B cell (primary cell): ENCODE results near the gene CERT1. TPM values are rescaled to one million over a fixed set of nuclear protein-coding genes. Genes with fewer than 3 reads are reported as not detected.

Experiments
- ATAC-seq: fragments of 200-7000 bp; cut with Tn5 transposase; one replicate; pipeline ENCODE4 v1.10.0; 2021; ENCODE audit warnings: low read depth, mild to moderate bottlenecking, moderate number of reproducible peaks, moderate library complexity
- CTCF ChIA-PET: fragments of 350-600 bp; sonication (Branson Sonifier 250); formaldehyde crosslinking; loops from one replicate; lab custom pipeline; 2021; ENCODE audit warnings: antibody characterized with exemption, inconsistent platforms; lab: Charles Lee
- POLR2A ChIA-PET: fragments of 350-600 bp; sonication (Branson Sonifier 250); formaldehyde crosslinking; loops from one replicate; lab custom pipeline; 2021; ENCODE audit warnings: antibody characterized with exemption; lab: Charles Lee
- DNase-seq: peaks from one replicate; pipeline ENCODE4 v3.0.0; 2013
- H2AFZ ChIP-seq: 2 replicates; pipeline ENCODE4 v1.6.1; 2012; ENCODE audit warnings: mild to moderate bottlenecking, low read depth, low read length; ENCODE audit not compliant: insufficient read depth, poor library complexity, severe bottlenecking
- H3K27ac ChIP-seq, 2 donors: 1 replicate in 1 of 2; 2 replicates in 1 of 2; pipeline ENCODE4 v1.5.1; 2012 to 2013; ENCODE audit warnings: low read length in 2 of 2, mild to moderate bottlenecking in 2 of 2, moderate library complexity in 1 of 2
- H3K27me3 ChIP-seq, 4 experiments: fragments of 200-600 bp in 1 of 4; sonication (generic) in 1 of 4; replicated peaks in 1 of 4; 1 replicate in 2 of 4; 2 replicates in 2 of 4; pipeline versions ENCODE4 v1.6.1 to v1.7.0; 2013 to 2016; ENCODE audit warnings: low read length in 3 of 4, mild to moderate bottlenecking in 2 of 4, mixed read lengths in 1 of 4, moderate library complexity in 1 of 4; ENCODE audit not compliant: insufficient read depth in 4 of 4, control insufficient read depth in 3 of 4; ENCODE audit errors: control extremely low read depth in 1 of 4
- H3K36me3 ChIP-seq, 2 experiments: replicated peaks in 1 of 2; 1 replicate in 1 of 2; 2 replicates in 1 of 2; pipeline versions ENCODE4 v1.6.1 to v1.7.1; 2013; ENCODE audit warnings: low read length in 1 of 2; ENCODE audit not compliant: insufficient read depth in 2 of 2, control insufficient read depth in 1 of 2; ENCODE audit errors: control extremely low read depth in 1 of 2, extremely low read depth in 1 of 2
- H3K4me1 ChIP-seq, 2 donors: fragments of 200-600 bp in 1 of 2; sonication (generic) in 1 of 2; 1 replicate in 1 of 2; 2 replicates in 1 of 2; pipeline versions ENCODE4 v1.5.1 to v1.6.1; 2013 to 2017; ENCODE audit warnings: low read length in 2 of 2; ENCODE audit not compliant: control insufficient read depth in 2 of 2, insufficient read depth in 2 of 2
- H3K4me2 ChIP-seq: replicated peaks from 2 replicates; pipeline ENCODE3; 2012; ENCODE audit warnings: mild to moderate bottlenecking, low read depth, low read length; ENCODE audit not compliant: poor library complexity, severe bottlenecking
- H3K4me3 ChIP-seq, 5 experiments: fragments of 200-600 bp in 1 of 5; sonication (generic) in 1 of 5; 1 replicate in 3 of 5; 2 replicates in 2 of 5; pipeline versions ENCODE4 v1.5.1 to v1.7.0; 2011 to 2016; ENCODE audit warnings: low read length in 4 of 5, mild to moderate bottlenecking in 4 of 5, low read depth in 2 of 5, control low read depth in 1 of 5, moderate library complexity in 1 of 5; ENCODE audit not compliant: insufficient read depth in 1 of 5; ENCODE audit errors: control extremely low read depth in 1 of 5, extremely low read depth in 1 of 5
- H3K79me2 ChIP-seq: fragments of 200-600 bp; sonication (generic); one replicate; pipeline ENCODE4 v1.6.0; 2016; ENCODE audit warnings: low read length; ENCODE audit not compliant: control insufficient read depth, insufficient read depth
- H3K9ac ChIP-seq: fragments of 200-600 bp; sonication (generic); 2 replicates; pipeline ENCODE4 v1.6.1; 2017; ENCODE audit warnings: mild to moderate bottlenecking, low read length, moderate library complexity
- H3K9me3 ChIP-seq, 3 donors: one replicate each; pipeline versions ENCODE4 v1.6.1 to v1.7.1; 2013; ENCODE audit warnings: low read length in 2 of 3; ENCODE audit not compliant: control insufficient read depth in 2 of 3, insufficient read depth in 1 of 3; ENCODE audit errors: control extremely low read depth in 1 of 3
- H4K20me1 ChIP-seq: 2 replicates; pipeline ENCODE4 v1.6.0; 2012; ENCODE audit warnings: mild to moderate bottlenecking, low read length; ENCODE audit not compliant: insufficient read depth, control insufficient read depth, poor library complexity, severe bottlenecking
- H3K27ac Mint-ChIP-seq: one replicate; pipeline ENCODE4 v1.8.0; 2021; ENCODE audit warnings: mixed read lengths
- H3K27me3 Mint-ChIP-seq: one replicate; pipeline ENCODE4 v1.8.0; 2021; ENCODE audit warnings: mixed read lengths
- H3K4me1 Mint-ChIP-seq: one replicate; pipeline ENCODE4 v1.8.0; 2021; ENCODE audit warnings: mixed read lengths
- H3K4me3 Mint-ChIP-seq: one replicate; pipeline ENCODE4 v1.8.0; 2021; ENCODE audit warnings: mixed read lengths
- H3K9me3 Mint-ChIP-seq: one replicate; pipeline ENCODE4 v1.8.0; 2022; ENCODE audit warnings: mixed read lengths; ENCODE audit not compliant: insufficient read depth
- EZH2 ChIP-seq: IDR thresholded peaks from 2 replicates; pipeline ENCODE4 v1.6.1; 2012; ENCODE audit warnings: borderline replicate concordance, low read depth, mild to moderate bottlenecking, moderate library complexity, low read length; ENCODE audit not compliant: insufficient read depth, poor library complexity, severe bottlenecking
- WGBS: methylation state at CpG from one replicate; pipeline ENCODE4 v1.1.5; 2013; ENCODE audit warnings: missing lambda C conversion rate; ENCODE audit not compliant: insufficient coverage; 5-methylcytosine and 5-hydroxymethylcytosine counted together
- intact Hi-C: fragments of 100-400 bp; cut with micrococcal nuclease; formaldehyde crosslinking; loops from one replicate; pipeline ENCODE4 v1.10.0; 2022
- polyA plus RNA-seq: library from polyadenylated mRNA; depleted of rRNA; stranded (reverse); fragments of >200 nt; gene quantifications from 2 replicates; pipeline ENCODE4 v1.2.3, GENCODE V29; 2012
- total RNA-seq, 2 donors: library from RNA; stranded (reverse); fragments of 120-200 nt in 1 of 2; gene quantifications; 1 replicate in 1 of 2; 2 replicates in 1 of 2; pipeline versions ENCODE4 v1.2.3 to v1.2.4, GENCODE V29; 2013 to 2022
- TF ChIP-seq, protein P1 (sequence below): fragments of 200-600 bp; IDR thresholded peaks from one replicate; pipeline ENCODE4 v1.8.0; 2022; ENCODE audit warnings: antibody characterized with exemption, mild to moderate bottlenecking

The CERT1 gene
- total and polyA plus RNA-seq, 2 donors (not counting 1 experiment from before 2014, with no cell fraction given) = 13.7 to 60.5 TPM

DNA sequence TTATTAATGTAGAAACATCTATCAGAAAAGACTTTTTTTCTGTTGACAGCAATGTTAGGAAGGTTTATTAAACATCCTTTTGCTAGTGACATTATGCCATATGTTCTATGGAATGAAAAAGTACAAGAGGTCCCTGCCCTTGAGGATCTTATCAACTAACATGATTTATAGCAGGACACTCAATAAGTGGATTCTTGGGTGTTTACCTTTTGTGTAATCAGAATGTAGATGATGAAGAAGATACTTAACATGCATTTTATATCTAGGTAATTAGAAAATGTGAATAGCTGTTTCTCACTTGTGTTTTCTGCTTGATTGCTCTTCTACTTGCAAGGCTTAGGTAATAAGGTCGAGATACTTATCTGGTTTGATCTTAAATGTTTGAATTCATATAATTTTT lies 169.5 kb downstream of the CERT1 start:
- Histone ChIP-seq H2AFZ (no peak overlapping the region), H3K9me3 (no peaks in the 10 kb centered on the region), H3K4me1 (peaks cover 10 to 13% of the 10 kb centered on the region in 2 donors), H3K79me2 (peaks cover 68% of the 10 kb centered on the region), H3K9ac (no peak overlapping the region), H3K36me3 (peaks cover 0 to 14% of the 10 kb centered on the region in 2 experiments), H3K27ac (no peak overlapping the region), H3K27me3 (no peaks in the 10 kb centered on the region), H3K4me2 (no peak overlapping the region), H3K4me3 (no peak overlapping the region), H4K20me1 (peaks cover 7% of the 10 kb centered on the region)
- Mint-ChIP-seq H3K4me1 (peaks cover 33% of the 10 kb centered on the region), H3K9me3 (no peaks in the 10 kb centered on the region), H3K4me3 (no peak overlapping the region), H3K27me3 (no peaks in the 10 kb centered on the region), H3K27ac (no peak overlapping the region)
- no CpG with 5 or more reads among the region's 1 CpG for WGBS
- TF ChIP-seq, protein P1, sequence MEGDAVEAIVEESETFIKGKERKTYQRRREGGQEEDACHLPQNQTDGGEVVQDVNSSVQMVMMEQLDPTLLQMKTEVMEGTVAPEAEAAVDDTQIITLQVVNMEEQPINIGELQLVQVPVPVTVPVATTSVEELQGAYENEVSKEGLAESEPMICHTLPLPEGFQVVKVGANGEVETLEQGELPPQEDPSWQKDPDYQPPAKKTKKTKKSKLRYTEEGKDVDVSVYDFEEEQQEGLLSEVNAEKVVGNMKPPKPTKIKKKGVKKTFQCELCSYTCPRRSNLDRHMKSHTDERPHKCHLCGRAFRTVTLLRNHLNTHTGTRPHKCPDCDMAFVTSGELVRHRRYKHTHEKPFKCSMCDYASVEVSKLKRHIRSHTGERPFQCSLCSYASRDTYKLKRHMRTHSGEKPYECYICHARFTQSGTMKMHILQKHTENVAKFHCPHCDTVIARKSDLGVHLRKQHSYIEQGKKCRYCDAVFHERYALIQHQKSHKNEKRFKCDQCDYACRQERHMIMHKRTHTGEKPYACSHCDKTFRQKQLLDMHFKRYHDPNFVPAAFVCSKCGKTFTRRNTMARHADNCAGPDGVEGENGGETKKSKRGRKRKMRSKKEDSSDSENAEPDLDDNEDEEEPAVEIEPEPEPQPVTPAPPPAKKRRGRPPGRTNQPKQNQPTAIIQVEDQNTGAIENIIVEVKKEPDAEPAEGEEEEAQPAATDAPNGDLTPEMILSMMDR = no peak
- TF ChIP-seq EZH2 = no peak
- ChIA-PET POLR2A (no interaction called here), CTCF (interaction anchor here (0.7 to 1.4 kb wide), 2 partner anchors 93 to 106 kb away, joined by 3 to 5 read pairs; no protein-coding TSS in a partner anchor)
- intact Hi-C loops = no loop called here
- ATAC-seq (no peak), DNase-seq (no peak)

DNA sequence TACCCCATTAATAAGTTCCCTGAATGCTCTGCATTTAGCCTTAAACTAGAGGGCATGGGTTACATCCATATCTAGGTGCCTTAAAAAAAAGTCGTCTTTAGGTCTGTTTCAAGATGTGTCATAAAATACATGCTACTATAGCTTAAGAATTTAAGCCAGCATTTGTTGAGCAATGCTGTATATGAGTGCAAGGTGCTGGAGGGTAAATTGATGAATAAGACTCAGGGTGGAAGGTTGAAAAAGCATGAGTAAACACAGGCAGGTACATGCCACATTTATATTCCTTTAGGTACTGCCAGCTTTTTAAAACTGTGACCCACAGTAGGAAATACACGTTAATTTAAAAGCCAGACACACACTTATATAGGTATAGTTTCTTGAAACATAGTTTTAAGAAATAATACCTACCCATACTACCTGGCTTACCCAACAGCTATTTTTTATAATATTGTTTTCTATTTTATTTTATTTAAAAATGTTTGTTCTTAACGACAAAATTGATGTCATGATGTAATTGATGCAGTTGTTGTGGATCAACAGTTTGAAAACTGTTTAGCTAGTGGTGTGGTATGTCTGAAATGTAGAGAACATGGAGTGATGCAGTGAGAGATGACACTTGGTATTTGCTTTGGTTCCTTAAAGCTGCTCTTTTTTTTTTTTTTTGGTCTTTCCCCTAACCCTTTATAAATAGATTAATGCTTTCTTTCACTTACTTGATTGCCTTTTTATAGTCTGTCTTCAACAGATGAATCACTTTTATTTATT lies 170.5 kb downstream of the CERT1 start:
- peaks cover 7% of the 10 kb centered on the region for H4K20me1 ChIP-seq
- H3K27ac Mint-ChIP-seq = no peak overlapping the region

More for the DNA sequence above, 170.5 kb downstream of the CERT1 start:
- CTCF ChIA-PET = interaction anchor here (0.7 to 1.4 kb wide), 3 partner anchors 92 to 211 kb away, joined by 3 to 5 read pairs (median 3); no protein-coding TSS in a partner anchor
- Histone ChIP-seq H3K36me3 (peaks cover 0 to 6% of the 10 kb centered on the region in 2 experiments), H3K9ac (no peak overlapping the region), H3K27ac (no peak overlapping the region), H3K4me1 (peaks cover 15 to 17% of the 10 kb centered on the region in 2 donors), H3K4me3 (no peak overlapping the region), H2AFZ (no peak overlapping the region), H3K79me2 (peaks cover 68% of the 10 kb centered on the region), H3K4me2 (no peak overlapping the region), H3K27me3 (no peaks in the 10 kb centered on the region), H3K9me3 (no peaks in the 10 kb centered on the region)
- peaks cover 33% of the 10 kb centered on the region for H3K4me1 Mint-ChIP-seq
- POLR2A ChIA-PET = no interaction called here
- H3K27me3 Mint-ChIP-seq = no peaks in the 10 kb centered on the region
- no peak for ATAC-seq
- no peaks in the 10 kb centered on the region for H3K9me3 Mint-ChIP-seq
- intact Hi-C loops = no loop called here
- no peak for DNase-seq
- no CpG with 5 or more reads among the region's 3 CpGs for WGBS
- TF ChIP-seq EZH2 = no peak
- TF ChIP-seq, protein P1 = no peak
- no peak overlapping the region for H3K4me3 Mint-ChIP-seq
